HFFc6 (cell line): ENCODE results near the gene ELFN1. TPM values are rescaled to one million over a fixed set of nuclear protein-coding genes. Genes with fewer than 3 reads are reported as not detected.

ENCODE experiments used
- DNase-seq: peaks from one replicate; pipeline ENCODE4 v3.0.0-alpha.2; 2018
- H3K27ac Mint-ChIP-seq: 2 replicates; pipeline ENCODE4 v1.8.0; 2020; ENCODE audit warnings: mild to moderate bottlenecking, mixed read lengths
- H3K27me3 Mint-ChIP-seq: 2 replicates; pipeline ENCODE4 v1.8.0; 2021; ENCODE audit warnings: mild to moderate bottlenecking, moderate library complexity, mixed read lengths; ENCODE audit not compliant: insufficient read depth
- H3K36me3 Mint-ChIP-seq: 2 replicates; pipeline ENCODE4 v1.8.0; 2021; ENCODE audit warnings: low read depth, mixed read lengths
- H3K4me1 Mint-ChIP-seq: 2 replicates; pipeline ENCODE4 v1.8.0; 2020; ENCODE audit warnings: low read depth, mixed read lengths
- H3K4me3 Mint-ChIP-seq: 2 replicates; pipeline ENCODE4 v1.8.0; 2020; ENCODE audit warnings: mild to moderate bottlenecking, moderate library complexity, mixed read lengths
- H3K9me3 Mint-ChIP-seq: 2 replicates; pipeline ENCODE4 v1.8.0; 2020; ENCODE audit warnings: mild to moderate bottlenecking, mixed read lengths
- CTCF ChIP-seq: fragments of 200-600 bp; sonication (generic); IDR thresholded peaks from 2 replicates; pipeline ENCODE4 v1.5.0; 2021; ENCODE audit warnings: antibody characterized with exemption, mild to moderate bottlenecking
- total RNA-seq, 6 experiments: library from RNA; stranded (reverse); fragmentation: NEBNext Ultra II Directional; extraction: Animal tissue kit (Norgen Biotek cat#: 25700); gene quantifications; 2 replicates in 1 of 6; 3 replicates in 5 of 6; pipeline ENCODE4 v1.2.3, GENCODE V29; 2021

Gene ELFN1
- total RNA-seq, 6 experiments from 2014 or later, result 1.5 to 4.2 (median 1.6) TPM

GRCh38 chr7:1743481-1744230, 73.6 kb downstream of the ELFN1 start:
- Mint-ChIP-seq H3K36me3 (no peaks in the 10 kb centered on the region), H3K4me1 (no peaks in the 10 kb centered on the region), H3K27ac (no peak overlapping the region), H3K27me3 (peaks cover 6% of the 10 kb centered on the region), H3K4me3 (no peak overlapping the region), H3K9me3 (no peaks in the 10 kb centered on the region)
- DNase-seq, result no peak
- no peak for TF ChIP-seq CTCF

GRCh38 chr7:1744296-1745017, 74.4 kb downstream of the ELFN1 start:
- Mint-ChIP-seq H3K4me1 (no peaks in the 10 kb centered on the region), H3K36me3 (no peaks in the 10 kb centered on the region), H3K27ac (no peak overlapping the region), H3K9me3 (no peaks in the 10 kb centered on the region), H3K4me3 (no peak overlapping the region), H3K27me3 (peaks cover 6% of the 10 kb centered on the region)
- no peak for TF ChIP-seq CTCF
- DNase-seq, result no peak

GRCh38 chr7:1745018-1745532, 75.0 kb downstream of the ELFN1 start:
- no peak overlapping the region for H3K27ac Mint-ChIP-seq
- no peaks in the 10 kb centered on the region for H3K36me3 Mint-ChIP-seq
- no peaks in the 10 kb centered on the region for H3K4me1 Mint-ChIP-seq
- TF ChIP-seq CTCF, result no peak
- no peaks in the 10 kb centered on the region for H3K9me3 Mint-ChIP-seq
- peaks cover 3% of the 10 kb centered on the region for H3K27me3 Mint-ChIP-seq
- DNase-seq, result no peak
- no peak overlapping the region for H3K4me3 Mint-ChIP-seq

- DNase-seq, result no peak
- Mint-ChIP-seq H3K36me3 (no peaks in the 10 kb centered on the region), H3K27me3 (peaks cover 3% of the 10 kb centered on the region), H3K4me1 (no peaks in the 10 kb centered on the region), H3K4me3 (no peak overlapping the region), H3K9me3 (no peaks in the 10 kb centered on the region), H3K27ac (no peak overlapping the region)
- TF ChIP-seq CTCF, result no peak
Observed at GRCh38 chr7:1745576-1746490, 75.8 kb downstream of the ELFN1 start.

GRCh38 chr7:1746491-1746975, 76.5 kb downstream of the ELFN1 start:
- Mint-ChIP-seq H3K9me3 (no peaks in the 10 kb centered on the region), H3K27ac (no peak overlapping the region), H3K36me3 (no peaks in the 10 kb centered on the region), H3K27me3 (peaks cover 3% of the 10 kb centered on the region), H3K4me1 (no peaks in the 10 kb centered on the region), H3K4me3 (no peak overlapping the region)
- no peak for TF ChIP-seq CTCF
- DNase-seq, result no peak
